GM12892 (cell line): Measurements from ENCODE around the gene SMIM28.

Experiments used
- POLR2A ChIP-seq: IDR thresholded peaks from 2 replicates; pipeline ENCODE4 v1.6.1; 2011; ENCODE audit warnings: low read depth, low read length, control low read depth
- POLR2AphosphoS5 ChIP-seq: IDR thresholded peaks from 2 replicates; pipeline ENCODE4 v1.6.1; 2011; ENCODE audit warnings: low read depth, low read length, control low read depth
- TAF1 ChIP-seq: IDR thresholded peaks from 2 replicates; pipeline ENCODE4 v1.6.1; 2011; ENCODE audit warnings: low read depth, mild to moderate bottlenecking, control low read depth, low read length, borderline replicate concordance

DNA sequence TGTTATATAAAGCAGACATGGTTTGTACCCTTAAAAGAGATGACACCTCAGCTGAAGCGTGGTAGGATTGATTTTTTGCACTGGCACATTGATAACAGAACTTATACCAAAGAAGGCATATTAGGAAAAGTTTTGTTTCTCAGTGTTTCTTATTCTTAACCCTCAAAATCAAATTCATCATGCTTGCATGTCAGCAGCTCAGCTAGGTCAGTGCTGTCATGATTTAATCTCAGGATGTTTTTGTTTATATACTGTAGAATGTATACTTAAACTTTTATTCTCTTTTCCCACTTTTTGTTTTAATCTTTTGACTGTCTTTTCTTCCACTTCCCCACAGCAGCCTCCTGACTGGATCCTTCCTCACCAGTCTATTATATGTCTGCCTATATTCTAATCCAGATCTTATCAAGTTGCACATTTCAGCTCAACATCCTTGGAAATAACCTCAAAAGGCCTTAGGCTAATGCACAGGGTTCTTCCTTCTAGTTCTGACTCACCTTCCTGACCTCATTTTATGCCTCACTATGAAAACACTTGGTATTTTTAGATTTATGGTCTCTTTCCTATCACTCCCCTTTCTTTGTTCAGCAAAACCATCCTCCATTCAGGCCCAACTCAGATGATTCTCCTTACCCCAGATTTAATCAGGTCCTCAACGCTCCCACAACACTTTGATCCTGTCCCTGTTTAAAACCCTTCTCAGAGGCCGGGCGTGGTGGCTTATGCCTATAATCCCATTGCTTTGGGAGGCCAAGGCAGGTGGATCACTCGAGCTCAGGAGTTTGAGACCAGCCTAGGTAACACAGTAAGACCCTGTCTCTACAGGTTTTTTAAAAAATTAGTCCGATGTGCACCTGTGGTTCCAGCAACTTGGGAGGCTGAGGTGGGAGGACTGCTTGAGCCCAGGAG lies 33.5 kb downstream of the SMIM28 start:
- TF ChIP-seq POLR2A (no peak), POLR2AphosphoS5 (no peak), TAF1 (no peak)
